HG02970 (cell line): ENCODE results near the gene ASPG.

Source experiments
- ATAC-seq: cut with Tn5 transposase; IDR thresholded peaks from one replicate; pipeline ENCODE4 v1.9.1; 2021; ENCODE audit warnings: mild to moderate bottlenecking, moderate library complexity, moderate number of reproducible peaks; ENCODE audit not compliant: unreplicated experiment, low FRiP score

Gene ASPG

DNA sequence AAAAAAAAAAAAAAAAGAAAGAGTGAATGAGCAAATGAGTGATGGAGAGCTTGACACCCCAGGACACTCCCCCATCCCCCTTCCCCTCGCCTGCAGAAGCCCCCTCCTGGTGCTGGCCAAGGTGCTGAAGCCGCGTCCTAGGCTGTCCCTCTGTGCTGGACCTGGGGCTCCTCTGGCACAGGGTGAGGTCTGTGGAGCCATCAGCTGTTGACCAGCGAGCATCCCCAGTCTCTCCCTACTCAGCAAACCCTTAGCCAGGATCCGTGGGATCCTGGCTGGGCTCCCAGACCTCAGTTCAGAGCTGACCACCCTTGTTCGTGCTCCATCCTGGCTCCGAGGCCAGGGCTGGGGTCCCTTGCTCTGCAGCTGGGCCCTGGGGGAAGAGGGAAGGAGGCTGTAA, 47.5 kb downstream of the ASPG start:
- ATAC-seq, result no peak

DNA sequence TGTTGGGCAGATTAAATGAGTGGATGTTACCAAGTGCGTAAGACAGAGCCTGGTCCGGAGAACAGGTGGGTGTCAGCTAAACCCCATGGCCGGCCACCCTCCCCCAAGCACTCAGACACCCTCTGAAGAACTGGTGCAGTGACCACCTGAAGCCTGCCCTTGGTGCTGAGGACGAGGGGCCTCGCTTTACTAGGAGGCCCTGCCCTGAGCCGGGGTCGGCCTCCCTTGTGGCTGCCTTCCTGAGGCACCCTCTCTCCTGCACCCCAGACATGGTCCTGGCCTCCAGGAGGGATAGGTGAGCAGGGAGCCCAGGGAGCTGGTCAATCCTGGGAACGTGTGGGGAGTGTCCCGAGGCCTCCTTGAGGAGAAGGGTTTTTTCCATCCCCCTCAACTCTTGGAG, 48.0 kb downstream of the ASPG start:
- ATAC-seq, result no peak

DNA sequence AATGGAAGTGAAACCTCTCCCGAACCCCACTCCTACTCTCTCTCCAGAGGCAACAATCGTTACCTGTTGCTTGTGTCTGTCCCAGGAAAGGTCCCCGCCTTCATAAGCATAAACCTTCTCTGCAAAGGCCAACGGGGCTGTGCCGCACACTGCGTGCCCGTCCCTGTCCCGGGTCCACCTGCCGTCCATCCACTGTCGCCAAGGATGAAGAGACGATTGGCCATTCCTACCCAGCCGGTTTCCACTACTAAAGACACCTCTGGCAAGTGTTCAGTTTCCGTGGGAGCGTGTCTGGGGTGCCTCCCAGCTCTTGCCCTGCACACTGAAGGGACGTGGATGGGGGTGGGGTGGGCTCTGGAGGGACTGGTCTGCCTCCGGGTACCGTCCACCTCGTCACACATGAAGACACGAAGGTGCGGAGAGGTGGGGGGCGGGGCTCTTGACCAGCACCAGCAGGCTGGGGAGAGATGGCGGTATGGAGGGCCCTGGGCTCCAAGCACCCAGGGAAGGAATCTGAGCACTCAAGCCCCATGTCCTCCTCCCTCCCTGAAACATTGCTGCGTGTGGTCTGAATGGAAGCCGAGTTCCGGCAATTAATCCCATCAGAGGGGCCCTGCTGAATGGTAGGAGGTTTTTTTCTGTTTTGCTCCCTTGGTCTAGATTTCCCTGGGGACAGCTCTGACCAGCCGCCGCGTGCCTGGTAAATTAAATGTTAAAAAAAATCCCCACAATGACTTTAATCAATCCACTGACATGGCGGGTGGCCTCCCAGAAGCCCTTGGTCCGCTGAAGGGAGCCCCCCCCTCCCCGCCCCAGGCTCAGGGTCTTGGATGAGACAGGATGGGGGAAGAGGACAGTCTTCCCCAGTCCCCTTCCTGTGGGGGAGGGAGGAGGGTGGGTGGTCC, 48.8 kb downstream of the ASPG start:
- no peak for ATAC-seq

- no peak for ATAC-seq
Measured at GRCh38 chr14:104135121-104135903, 49.8 kb downstream of the ASPG start.

- no peak for ATAC-seq
Measured at GRCh38 chr14:104135904-104136471, 50.5 kb downstream of the ASPG start.

DNA sequence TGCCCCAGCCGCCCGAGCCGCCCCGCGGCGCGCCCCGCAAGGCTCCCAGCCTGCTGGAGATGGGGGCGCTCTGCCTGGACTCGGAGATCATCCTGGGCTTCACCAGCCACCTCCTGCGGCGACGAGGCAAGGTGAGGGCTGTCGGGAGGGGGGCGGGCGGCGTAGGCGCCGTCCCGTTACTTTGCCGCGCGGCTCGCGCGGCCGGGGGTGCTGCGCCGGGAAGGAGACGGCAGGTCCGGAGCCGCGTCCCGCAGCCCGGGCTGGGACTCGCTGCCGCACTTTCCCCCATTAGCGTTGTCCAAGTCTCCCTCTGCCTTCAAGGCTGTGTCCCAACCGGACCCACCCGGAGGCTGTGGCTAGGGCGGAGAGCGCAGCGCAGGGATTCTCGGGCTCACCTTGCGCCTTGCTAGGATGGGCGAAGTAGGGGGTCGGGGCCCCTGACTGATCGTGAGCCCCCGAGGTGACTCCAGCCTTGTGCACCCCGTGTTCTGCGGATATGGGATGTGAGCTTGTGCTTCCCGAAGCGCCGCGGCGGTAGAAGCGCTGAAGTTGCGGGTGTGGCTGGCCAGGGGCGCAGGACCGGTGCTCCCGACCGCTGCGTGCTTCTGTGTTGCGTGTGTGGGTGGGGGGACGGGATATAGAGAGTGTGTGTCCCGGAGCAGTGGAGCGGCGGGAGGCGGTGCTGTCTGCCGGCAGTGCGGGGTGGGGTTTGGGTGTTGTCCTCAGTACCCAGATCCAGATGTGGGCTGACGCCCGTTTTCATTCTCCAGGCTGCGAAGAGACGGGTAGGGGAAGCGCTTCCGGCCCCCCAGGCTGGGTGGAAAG, 51.2 kb downstream of the ASPG start:
- ATAC-seq, result no peak

GRCh38 chr14:104137297-104138097, 52.0 kb downstream of the ASPG start:
- no peak for ATAC-seq

- no peak for ATAC-seq
Measured at GRCh38 chr14:104138098-104138717, 52.7 kb downstream of the ASPG start, which contains the start of gene KIF26A. TSS of gene KIF26A (plus strand) at chr14:104138587. CDS start at chr14:104138723, 136 bp downstream.

DNA sequence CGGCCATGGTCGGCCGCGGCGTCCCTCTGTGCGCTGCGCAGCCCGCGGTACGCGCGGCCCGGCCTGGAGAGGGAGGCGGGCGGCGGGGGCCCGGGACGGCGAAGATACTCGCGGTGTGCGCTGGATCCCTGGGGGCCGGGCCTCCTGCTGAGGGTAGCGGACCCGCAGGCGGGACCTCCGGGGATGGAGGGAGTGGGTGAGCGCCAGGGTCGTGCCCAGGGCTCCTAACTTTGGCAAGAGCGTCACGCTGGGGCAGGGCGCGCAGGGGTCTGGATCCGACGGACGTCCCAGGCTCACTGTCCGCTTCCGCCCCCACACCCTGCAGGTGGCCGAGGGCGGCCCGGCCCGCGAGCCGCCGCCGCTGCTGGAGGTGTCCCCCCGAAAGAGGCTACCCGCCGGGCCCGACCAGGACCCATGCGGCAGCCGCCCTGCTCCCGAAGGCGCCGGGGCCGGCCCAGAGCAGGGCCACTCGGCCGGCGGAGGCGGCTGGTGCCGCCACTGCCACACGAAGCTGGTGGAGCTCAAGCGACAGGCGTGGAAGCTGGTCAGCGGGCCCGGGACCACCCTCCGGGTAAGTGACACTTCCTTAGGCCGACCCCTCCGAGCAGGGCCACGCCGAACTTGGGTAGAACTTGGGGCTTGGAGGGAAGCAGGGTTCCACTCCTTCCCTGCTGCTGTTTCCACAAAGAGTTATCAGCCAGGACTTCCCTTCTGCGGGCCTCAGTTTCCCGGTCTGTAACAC, 53.4 kb downstream of the ASPG start:
- ATAC-seq, result no peak

DNA sequence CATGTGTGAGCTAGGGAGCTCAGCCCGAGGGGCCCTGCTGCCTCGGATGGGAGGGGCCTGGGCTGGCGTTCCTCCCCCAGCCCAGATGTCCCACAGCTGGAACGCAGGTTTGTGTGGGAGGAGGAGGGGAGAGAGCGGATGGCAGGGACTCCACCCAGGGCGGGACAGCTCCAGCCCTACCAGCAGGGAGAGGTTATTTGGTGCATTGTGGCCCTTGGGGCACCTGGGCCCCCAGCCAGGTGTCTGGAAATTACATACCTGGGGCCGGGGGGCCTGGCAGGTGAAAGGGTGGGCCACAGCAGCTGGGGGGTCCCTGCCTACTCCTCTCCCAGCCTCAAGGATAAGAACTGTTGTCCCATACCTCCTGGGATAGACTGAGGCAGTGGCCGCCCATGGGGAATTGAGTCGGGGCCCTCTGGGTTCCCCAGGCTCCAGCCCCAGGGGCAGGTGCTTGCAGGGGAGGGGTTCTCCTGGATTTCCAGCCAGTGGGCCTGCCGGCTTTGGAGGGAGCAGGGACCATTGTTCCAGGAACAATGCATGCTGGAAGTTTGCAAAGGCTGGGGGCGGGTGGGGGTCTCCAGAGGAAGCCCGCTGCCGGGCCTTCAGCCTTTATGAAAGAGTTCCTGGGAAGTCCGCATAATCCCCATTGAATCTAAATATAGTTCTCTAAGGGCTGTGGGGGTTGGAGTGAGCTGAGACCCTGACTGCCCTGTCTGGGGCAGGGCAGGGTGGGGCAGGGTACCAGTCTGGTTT, 54.1 kb downstream of the ASPG start:
- ATAC-seq, result no peak

DNA sequence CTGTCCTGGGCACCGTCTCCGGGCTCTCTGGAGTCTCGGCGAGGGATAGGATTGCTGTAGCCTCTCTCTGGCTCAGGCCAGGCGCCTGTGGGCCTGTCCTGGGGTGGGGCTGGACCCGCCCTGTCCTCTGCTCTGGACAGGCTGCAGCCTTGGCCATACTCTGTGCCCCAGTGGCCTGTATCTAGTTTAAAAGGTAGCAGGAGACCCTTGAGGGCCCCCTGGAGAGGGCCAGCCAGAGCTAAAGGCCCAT, 54.6 kb downstream of the ASPG start:
- no peak for ATAC-seq

DNA sequence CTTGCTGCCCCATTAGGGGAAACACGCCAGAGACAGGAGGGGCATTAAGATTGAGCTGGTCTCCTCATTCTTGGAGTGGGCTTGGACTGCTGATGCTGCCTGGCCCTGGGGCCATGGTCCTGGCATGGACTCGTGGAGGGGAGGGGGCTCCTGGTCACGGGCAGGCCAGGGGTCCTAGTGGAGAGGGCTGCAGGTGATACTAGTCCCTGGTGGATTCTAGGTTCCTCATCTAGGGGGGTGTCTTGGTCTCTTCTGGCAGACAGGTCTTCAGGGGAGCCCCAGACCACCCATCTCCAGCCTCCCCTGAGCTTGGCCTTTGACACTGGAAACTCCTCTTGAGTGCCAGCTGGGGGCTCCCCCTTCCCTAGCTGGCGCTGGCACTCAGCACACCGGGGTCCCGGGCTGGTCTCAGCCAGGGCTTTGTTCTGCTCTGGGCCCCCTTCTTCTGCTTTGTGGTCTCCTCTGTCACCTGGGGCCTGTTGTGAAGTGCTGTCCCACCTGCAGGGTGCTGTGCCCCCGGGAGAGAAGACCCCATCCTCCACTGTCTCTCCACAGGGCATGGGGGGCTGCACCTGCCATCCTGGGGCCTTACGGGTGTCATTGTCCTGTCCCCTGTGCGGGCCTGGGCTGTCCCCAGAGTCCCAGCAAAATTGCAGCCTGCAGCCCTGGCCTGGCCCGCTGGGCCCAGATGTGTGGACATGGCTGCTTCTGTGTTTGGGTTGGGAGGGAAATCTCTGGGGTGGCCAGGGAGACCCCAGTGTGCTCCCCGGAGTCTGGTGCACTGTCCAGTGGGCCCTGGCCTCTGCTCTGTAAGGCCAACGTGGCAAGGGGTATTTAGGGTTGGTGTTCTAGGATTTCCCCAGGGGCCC, 55.2 kb downstream of the ASPG start:
- ATAC-seq, result no peak

DNA sequence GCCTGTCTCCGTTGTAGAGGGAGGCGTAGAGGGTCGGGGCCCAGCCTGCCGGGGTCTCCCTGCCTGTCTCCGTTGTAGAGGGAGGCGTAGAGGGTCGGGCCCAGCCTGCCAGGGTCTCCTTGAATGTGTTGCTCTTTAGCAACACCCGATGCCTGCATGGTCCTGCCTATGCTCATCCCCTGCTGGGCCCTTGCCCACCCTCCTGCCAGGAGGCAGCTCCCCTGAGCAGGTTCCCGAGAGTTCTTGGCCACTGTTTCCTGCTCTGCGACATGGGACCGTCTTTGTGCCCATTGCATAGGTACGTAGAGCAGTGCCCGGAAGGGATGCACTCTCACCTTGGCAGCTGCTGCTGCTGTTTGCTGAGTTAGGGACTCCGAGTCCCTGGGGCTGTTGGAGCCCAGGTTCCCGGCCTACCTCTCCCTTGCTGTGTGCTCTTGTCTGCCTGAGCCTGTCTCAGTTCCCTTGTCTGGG, 56.2 kb downstream of the ASPG start:
- no peak for ATAC-seq

- no peak for ATAC-seq
Measured at GRCh38 chr14:104142136-104142945, 56.8 kb downstream of the ASPG start.

GRCh38 chr14:104142946-104143470, 57.5 kb downstream of the ASPG start:
- no peak for ATAC-seq
